ENCODE measurements around the gene COL4A2.

COL4A2 gene

GRCh38 chr13:110291286-110291685, 15.8 kb upstream of the COL4A2 start:
- DNase-seq, result no peak

DNA sequence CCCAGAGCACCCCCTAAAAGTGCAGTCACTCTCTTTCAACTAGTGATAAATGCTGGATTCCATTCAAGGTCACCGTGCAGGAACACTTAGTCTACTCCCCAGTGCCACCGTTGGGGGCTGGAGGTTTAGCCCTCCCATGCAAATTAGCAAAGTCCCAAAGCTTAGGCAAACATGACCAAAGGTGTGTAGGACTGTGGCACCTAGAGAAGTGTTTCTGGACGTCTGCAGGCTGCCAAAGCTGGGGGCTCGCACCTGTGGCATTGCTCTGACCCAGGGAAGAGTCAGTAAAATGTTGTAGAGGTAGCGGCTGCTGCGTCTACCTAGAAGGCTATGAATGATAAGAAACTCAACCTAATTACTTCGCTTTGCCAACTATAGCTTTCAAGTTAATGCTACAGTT, 14.0 kb upstream of the COL4A2 start:
- DNase-seq, result no peak

DNA sequence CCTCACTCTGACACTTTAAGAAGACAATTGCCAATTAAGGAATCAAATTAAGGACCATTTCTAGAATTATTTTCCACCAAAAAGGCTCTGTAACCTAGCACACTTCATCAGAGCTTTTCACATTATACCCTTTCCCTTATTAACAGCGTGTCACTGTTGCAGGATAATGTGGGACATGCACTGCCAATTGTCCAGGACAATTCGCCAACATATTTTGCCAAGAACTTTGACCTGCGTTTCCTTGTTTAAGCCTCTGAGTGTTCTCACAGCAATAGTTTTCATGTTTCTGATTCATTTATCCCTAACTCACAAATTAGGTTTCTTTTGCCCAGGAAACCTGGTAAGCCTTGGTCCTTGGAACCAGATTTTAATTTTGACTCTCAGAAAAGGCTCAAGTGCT, 13.4 kb upstream of the COL4A2 start:
- DNase-seq, result no peak

DNA sequence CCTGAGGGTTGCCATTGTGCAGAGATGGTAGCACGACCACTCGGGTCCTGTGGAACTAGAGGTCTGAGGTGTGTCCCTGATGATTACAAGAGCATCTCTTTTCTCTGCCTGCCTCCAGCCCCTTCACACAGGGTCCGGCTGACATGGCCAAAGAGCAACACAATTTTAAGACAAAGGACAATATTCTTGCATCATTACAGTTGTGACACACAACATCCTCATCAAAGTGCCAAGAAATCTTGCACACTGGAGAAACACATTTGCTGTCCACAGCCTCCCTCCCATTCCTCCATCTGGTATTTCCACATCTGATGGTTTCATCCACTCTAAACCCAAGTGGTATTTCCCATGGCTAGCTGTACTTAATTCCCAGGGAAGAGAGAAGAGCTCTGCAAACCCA, 12.9 kb upstream of the COL4A2 start:
- no peak for DNase-seq

- DNase-seq, result no peak
Measured at GRCh38 chr13:110294622-110295021, 12.5 kb upstream of the COL4A2 start.

DNA sequence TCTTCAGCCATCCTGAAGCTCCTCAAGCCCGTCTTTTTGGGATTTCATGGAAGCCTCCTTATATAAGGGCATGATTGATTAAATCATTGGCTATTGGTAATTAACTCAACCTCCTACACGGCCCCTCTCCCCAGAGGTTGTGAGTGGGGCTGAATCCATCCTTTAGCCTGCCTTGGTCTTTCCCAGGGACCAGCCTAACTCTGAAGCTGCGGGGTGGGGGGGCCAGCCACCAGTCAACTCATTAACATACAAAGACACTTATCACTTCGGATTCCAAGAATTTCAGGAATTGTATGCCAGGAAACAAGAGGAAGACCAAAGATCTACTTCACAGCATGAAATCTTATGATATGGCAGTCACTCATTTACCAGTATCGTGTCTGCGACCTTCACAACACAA, 10.1 kb upstream of the COL4A2 start:
- no peak for DNase-seq

- no peak for DNase-seq
Measured at GRCh38 chr13:110297766-110298504, 9.1 kb upstream of the COL4A2 start.

DNA sequence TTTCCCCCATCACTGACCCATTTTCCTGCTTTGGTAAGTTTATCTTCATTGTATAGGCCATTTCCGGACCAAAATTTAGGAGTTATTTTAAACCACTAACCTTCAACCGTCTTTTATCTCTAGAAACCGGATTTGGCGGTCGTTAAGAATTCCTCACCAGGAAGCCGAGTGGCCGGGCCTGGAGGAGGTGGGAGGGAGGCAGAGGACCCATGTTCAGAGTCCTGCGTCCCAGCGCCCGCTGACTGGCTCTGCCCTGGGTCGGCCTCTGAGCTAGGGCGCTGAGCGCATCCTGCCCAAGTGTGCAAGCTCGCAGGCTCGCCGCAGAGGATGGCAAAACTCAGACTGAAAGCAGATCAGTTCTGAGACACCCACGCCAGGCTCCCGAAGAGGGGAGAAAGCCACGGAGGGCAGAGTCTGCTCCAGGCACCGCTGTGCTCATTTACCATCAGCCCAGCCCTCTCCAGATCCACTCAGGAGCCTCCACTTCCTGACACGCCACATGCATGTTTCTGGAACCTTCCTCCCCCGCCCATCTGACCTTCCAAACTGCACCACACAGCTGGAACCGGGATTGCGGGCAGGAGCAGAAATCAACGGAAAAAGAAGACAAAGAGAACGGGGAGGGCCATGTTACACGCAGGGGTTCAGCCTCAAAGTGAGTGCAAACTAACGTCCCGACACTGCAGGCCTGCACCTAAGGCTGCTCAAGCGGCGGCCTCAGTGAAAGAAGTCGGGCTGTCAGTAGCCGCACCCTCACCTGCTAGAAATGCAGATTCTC, 8.4 kb upstream of the COL4A2 start:
- no peak for DNase-seq

DNA sequence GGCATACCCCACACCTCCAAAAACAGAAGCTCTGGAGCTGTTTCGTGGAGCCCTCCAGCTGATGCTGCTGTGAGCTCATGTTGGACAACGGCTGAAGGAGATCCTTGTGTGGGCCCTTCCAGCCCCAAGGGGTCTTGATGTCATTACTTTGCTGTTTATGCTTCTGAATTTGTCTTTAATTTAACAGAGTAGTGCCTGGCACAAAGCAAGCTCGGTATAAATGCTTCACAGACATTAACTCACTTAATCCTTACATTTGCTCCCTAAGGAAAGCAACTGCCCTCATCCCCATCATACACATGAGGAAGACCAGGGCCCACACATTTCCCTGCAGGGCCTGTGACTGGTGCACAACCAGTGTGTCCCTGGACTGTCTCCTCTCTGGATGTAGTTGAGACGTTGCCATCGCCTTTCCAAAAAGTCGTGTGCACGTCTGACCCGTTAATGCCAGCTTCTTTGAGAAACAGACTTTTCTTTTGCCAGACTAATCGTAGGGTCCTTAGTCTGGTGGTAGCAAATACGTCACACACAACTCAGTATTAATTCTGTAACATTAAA, 7.7 kb upstream of the COL4A2 start:
- DNase-seq, result no peak

GRCh38 chr13:110300090-110300815, 6.8 kb upstream of the COL4A2 start:
- no peak for DNase-seq

GRCh38 chr13:110301083-110301482, 6.0 kb upstream of the COL4A2 start:
- DNase-seq, result no peak

GRCh38 chr13:110301606-110302553, 5.2 kb upstream of the COL4A2 start:
- DNase-seq, result no peak

DNA sequence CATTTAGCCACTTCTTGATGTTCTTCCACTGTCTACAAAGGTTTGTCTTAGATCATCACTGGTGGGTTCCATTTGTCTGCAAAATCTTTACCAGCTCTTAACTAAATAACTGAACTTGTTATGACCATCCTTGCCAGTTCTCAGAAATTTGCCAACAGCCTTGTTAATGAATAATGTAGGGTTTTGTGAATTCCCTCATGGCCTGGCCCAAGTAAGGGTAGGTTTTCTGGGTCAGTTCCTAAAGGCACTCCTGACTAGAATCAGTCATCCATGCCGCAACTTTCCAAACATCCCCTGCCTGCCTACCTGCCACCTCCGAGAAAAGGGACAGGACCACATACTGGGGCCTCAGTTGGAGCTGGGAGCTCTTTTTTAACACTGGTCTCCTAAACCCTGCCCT, 4.1 kb upstream of the COL4A2 start:
- DNase-seq, result no peak

- no peak for DNase-seq
Measured at GRCh38 chr13:110303644-110304043, 3.4 kb upstream of the COL4A2 start.

- DNase-seq, result no peak
Measured at GRCh38 chr13:110304256-110304655, 2.8 kb upstream of the COL4A2 start.

DNA sequence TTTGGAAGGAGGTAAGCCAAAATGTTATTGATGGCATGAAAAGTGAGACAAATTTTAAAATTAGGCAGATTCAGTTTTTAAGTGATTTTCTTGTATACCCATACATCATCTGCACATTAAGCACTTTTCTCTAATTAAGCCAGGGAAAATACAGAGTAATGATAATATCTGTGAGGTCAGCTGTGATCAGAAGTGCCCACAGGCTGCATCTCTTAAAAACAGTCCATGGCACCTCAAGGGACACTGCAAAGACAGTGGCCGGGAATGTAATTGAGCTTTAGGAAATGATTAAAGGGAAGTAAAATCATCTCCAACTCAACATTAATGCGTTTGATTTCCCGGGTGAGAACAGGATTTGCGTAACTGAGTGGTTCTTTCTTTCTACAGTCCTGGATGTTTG, 2.1 kb upstream of the COL4A2 start:
- no peak for DNase-seq

DNA sequence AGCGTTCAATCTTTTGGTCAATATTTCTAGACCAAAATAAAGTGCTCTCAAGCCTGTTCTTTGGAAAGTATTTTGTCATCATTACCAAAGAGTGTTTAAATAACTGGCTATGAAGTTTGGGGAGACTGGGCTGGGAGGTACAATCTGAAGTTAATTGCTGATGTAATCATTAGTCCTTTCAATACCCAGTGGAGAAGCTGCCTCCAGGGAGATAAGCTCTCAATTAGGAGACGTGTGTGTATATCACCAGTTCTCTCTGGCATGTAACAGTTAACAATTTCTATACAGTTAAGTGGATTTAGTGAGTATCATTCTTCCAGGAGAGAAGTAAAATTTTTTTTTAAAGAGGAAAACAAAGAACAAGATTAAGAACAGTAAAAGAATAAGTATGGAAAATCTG, 1.5 kb upstream of the COL4A2 start:
- no peak for DNase-seq

GRCh38 chr13:110305949-110306339, 1.1 kb upstream of the COL4A2 start:
- no peak for DNase-seq

DNA sequence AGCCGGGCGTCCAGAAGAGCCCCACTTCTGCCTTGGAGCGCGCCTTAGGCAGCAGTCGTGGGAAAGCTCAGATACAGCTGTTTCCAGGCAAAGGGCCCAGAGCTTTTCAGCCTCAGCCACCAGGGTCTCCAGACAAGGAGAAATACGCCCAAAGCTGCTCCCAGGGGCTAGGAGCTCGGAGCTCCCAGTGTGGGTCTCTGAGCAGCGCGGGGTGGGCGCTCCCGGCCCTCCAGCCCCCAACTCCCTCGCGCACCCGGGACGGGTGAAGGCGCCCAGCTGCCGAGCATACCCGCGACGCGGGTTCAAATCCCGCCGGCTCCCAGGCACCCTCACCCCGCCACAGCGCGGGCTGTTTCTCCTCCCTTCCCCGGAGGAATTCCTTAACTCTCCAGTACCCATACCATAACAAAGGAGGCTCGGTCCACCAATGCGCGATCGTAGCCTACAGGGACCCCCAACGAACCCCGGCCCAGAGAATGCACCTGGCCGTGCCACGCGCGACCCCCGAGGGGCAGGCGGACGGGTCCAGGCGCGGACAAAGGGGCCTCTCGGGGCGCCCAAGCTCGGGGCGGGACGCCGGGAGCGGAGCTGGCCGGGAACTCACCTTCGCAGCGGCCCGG, 634 bp upstream of the COL4A2 start:
- DNase-seq, result no peak

DNA sequence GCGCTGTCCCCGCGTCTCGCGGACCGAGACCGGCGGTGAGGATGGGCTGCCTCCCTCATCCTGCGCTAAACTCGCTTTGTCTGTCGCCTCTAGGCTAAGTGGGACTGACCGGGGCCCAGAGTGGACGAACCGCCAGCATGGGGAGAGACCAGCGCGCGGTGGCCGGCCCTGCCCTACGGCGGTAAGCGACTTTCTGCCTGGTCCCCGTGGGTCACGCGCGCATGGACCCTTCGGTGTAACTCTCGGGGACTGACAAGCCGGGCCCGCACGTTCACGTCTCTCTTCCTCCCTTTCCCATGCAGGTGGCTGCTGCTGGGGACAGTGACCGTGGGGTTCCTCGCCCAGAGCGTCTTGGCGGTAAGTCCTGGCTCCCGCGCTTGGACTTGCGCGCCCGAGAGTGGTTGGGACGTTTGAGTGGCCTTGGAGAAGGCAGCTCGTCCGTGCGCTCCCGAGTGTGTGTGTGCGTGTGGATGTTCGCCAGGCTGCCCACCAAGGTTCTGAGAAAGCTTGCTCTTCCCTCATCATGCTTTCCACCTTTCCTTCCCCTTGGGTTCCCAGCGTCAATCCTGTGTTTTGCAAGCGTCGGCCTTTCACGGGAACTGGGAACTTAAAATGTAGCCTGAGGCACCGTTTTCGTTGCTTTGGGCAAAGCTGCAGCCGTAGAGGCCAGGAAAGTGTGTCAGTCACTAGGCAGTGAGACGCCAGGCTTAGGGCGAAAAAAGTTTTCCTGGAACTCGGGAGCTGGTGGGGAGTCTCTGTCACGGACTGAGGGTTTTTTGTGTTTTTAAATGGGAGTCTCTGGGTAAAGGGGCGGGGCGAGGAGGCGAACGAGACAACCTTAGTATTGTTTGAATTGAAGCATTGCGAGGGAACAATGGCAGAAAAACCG, 927 bp downstream of the COL4A2 start:
- no peak for DNase-seq

Measured in SHP77 (cell line).